ENCODE results near the gene LCAT.
"Not testable (repeated sequence)": the region's sequence is repeated elsewhere in the genome, so short reads cannot be mapped to it uniquely, and the experiment has no call there.

LCAT gene

GRCh38 chr16:67977005-67977404, 33.1 kb upstream of the LCAT start:
- Histone ChIP-seq H3K9me3 (no peaks in the 10 kb centered on the region), H3K4me1 (no peaks in the 10 kb centered on the region), H3K36me3 (replicated peaks) (no peaks in the 10 kb centered on the region), H3K27me3 (ENCODE audit: low read depth) (no peaks in the 10 kb centered on the region), H3K4me3 (no peak overlapping the region)
- in situ Hi-C loops (cut with MboI; ENCODE audit: low sequenced_read_pairs) = no loop called here
- DNase-seq (ENCODE audit: low spot score in 2 of 2) = no peak

GRCh38 chr16:67976205-67976604, 32.3 kb upstream of the LCAT start:
- in situ Hi-C loops (cut with MboI; ENCODE audit: low sequenced_read_pairs) = no loop called here
- Histone ChIP-seq H3K4me3 (no peak overlapping the region), H3K9me3 (no peaks in the 10 kb centered on the region), H3K36me3 (replicated peaks) (no peaks in the 10 kb centered on the region), H3K4me1 (no peaks in the 10 kb centered on the region), H3K27me3 (ENCODE audit: low read depth) (no peaks in the 10 kb centered on the region)
- no peak for DNase-seq (ENCODE audit: low spot score in 2 of 2)

- in situ Hi-C loops (cut with MboI; ENCODE audit: low sequenced_read_pairs) = no loop called here
- Histone ChIP-seq H3K4me1 (no peaks in the 10 kb centered on the region), H3K9me3 (no peaks in the 10 kb centered on the region), H3K4me3 (no peak overlapping the region), H3K27me3 (ENCODE audit: low read depth) (no peaks in the 10 kb centered on the region), H3K36me3 (replicated peaks) (no peaks in the 10 kb centered on the region)
- no peak for DNase-seq (ENCODE audit: low spot score in 2 of 2)
Measured at GRCh38 chr16:67975321-67976105, 31.6 kb upstream of the LCAT start.

- H3K4me1 ChIP-seq; H3K4me3 ChIP-seq; DNase-seq (ENCODE audit: low spot score in 2 of 2); H3K27me3 ChIP-seq (ENCODE audit: low read depth); H3K36me3 ChIP-seq (replicated peaks); H3K9me3 ChIP-seq; in situ Hi-C loops (cut with MboI; ENCODE audit: low sequenced_read_pairs): not testable (repeated sequence)
Measured at GRCh38 chr16:67972285-67972684, 28.4 kb upstream of the LCAT start.

GRCh38 chr16:67971111-67971510, 27.2 kb upstream of the LCAT start:
- Histone ChIP-seq H3K27me3 (ENCODE audit: low read depth) (no peaks in the 10 kb centered on the region), H3K9me3 (no peaks in the 10 kb centered on the region), H3K36me3 (replicated peaks) (no peaks in the 10 kb centered on the region), H3K4me1 (peaks cover 9% of the 10 kb centered on the region), H3K4me3 (no peak overlapping the region)
- in situ Hi-C loops (cut with MboI; ENCODE audit: low sequenced_read_pairs) = no loop called here
- no peak for DNase-seq (ENCODE audit: low spot score in 2 of 2)

- in situ Hi-C loops (cut with MboI; ENCODE audit: low sequenced_read_pairs) = no loop called here
- Histone ChIP-seq H3K27me3 (ENCODE audit: low read depth) (no peaks in the 10 kb centered on the region), H3K4me3 (no peak overlapping the region; the same call in 1 of the 2 replicates), H3K9me3 (no peaks in the 10 kb centered on the region), H3K36me3 (replicated peaks) (no peaks in the 10 kb centered on the region), H3K4me1 (peaks cover 9% of the 10 kb centered on the region)
- DNase-seq (ENCODE audit: low spot score in 2 of 2) = no peak
Measured at GRCh38 chr16:67969254-67970039, 25.5 kb upstream of the LCAT start.

- Histone ChIP-seq H3K4me3 (peak within 1 kb of the TSS; percentile 59), H3K27me3 (ENCODE audit: low read depth) (no peaks in the 10 kb centered on the region), H3K4me1 (peaks cover 9% of the 10 kb centered on the region), H3K36me3 (replicated peaks) (no peaks in the 10 kb centered on the region), H3K9me3 (no peaks in the 10 kb centered on the region)
- in situ Hi-C loops (cut with MboI; ENCODE audit: low sequenced_read_pairs) = no loop called here
- peak; percentile 73 to 90 for DNase-seq (ENCODE audit: low spot score in 2 of 2)
Measured at GRCh38 chr16:67968400-67969253, 24.7 kb upstream of the LCAT start, which contains the start of gene SLC12A4. Gene SLC12A4, minus strand, starts transcription at chr16:67968637. Its CDS starts 84 bp downstream, at chr16:67968553.

GRCh38 chr16:67967958-67968399, 24.1 kb upstream of the LCAT start:
- Histone ChIP-seq H3K9me3 (no peaks in the 10 kb centered on the region), H3K4me3 (peak overlapping the region; percentile 59), H3K36me3 (replicated peaks) (peaks cover 4% of the 10 kb centered on the region), H3K4me1 (peaks cover 9% of the 10 kb centered on the region), H3K27me3 (ENCODE audit: low read depth) (no peaks in the 10 kb centered on the region)
- in situ Hi-C loops (cut with MboI; ENCODE audit: low sequenced_read_pairs) = no loop called here
- DNase-seq (ENCODE audit: low spot score in 2 of 2) = peak in 1 of 2 experiments; percentile 54

GRCh38 chr16:67967183-67967957, 23.4 kb upstream of the LCAT start:
- H3K36me3 ChIP-seq (replicated peaks) = peaks cover 6% of the 10 kb centered on the region
- in situ Hi-C loops (cut with MboI; ENCODE audit: low sequenced_read_pairs) = no loop called here
- peak overlapping the region; percentile 59 for H3K4me3 ChIP-seq
- peak in 1 of 2 experiments; percentile 9 for DNase-seq (ENCODE audit: low spot score in 2 of 2)
- H3K27me3 ChIP-seq (ENCODE audit: low read depth) = no peaks in the 10 kb centered on the region
- peaks cover 9% of the 10 kb centered on the region for H3K4me1 ChIP-seq
- H3K9me3 ChIP-seq = no peaks in the 10 kb centered on the region

GRCh38 chr16:67966549-67967182, 22.7 kb upstream of the LCAT start:
- H3K9me3 ChIP-seq = no peaks in the 10 kb centered on the region
- H3K4me1 ChIP-seq = peaks cover 9% of the 10 kb centered on the region
- no peaks in the 10 kb centered on the region for H3K27me3 ChIP-seq (ENCODE audit: low read depth)
- in situ Hi-C loops (cut with MboI; ENCODE audit: low sequenced_read_pairs) = no loop called here
- peak overlapping the region; percentile 59 for H3K4me3 ChIP-seq
- peaks cover 11% of the 10 kb centered on the region for H3K36me3 ChIP-seq (replicated peaks)
- peak in 1 of 2 experiments; percentile 63 for DNase-seq (ENCODE audit: low spot score in 2 of 2)

GRCh38 chr16:67965668-67966548, 22.0 kb upstream of the LCAT start:
- Histone ChIP-seq H3K4me3 (no peak overlapping the region), H3K36me3 (replicated peaks) (peaks cover 18% of the 10 kb centered on the region), H3K27me3 (ENCODE audit: low read depth) (no peaks in the 10 kb centered on the region), H3K4me1 (peaks cover 9% of the 10 kb centered on the region), H3K9me3 (no peaks in the 10 kb centered on the region)
- in situ Hi-C loops (cut with MboI; ENCODE audit: low sequenced_read_pairs) = no loop called here
- DNase-seq (ENCODE audit: low spot score in 2 of 2) = peak in 1 of 2 experiments; percentile 57

Data from HAP-1 (cell line).